Measurements from ENCODE around the gene WNT2. TPM values are rescaled to one million over a fixed set of nuclear protein-coding genes. Genes with fewer than 3 reads are reported as not detected.
A peak's percentile ranks its signal among the peaks of the same experiment; 100 is the strongest.

WNT2 gene
- total and polyA plus RNA-seq, 7 donors: 0.01 to 0.47 (median 0.03) TPM; not detected in 4

GRCh38 chr7:117338020-117338419 is 15.2 kb upstream of the WNT2 start:
- no peak for TF ChIP-seq CTCF (IDR thresholded peaks at IDR 0.05)
- no peaks in the 10 kb centered on the region for H3K4me1 ChIP-seq
- intact Hi-C loops (cut with DNase I): no loop called here
- no peaks in the 10 kb centered on the region for H3K36me3 ChIP-seq (ENCODE audit: insufficient read depth in 1 of 2, low read depth in 1 of 2)
- ATAC-seq (no peak), DNase-seq (no peak)
- H3K9me3 ChIP-seq: no peaks in the 10 kb centered on the region
- WGBS, 3 donors: 73 to 80% (median 76%) methylated on average over 1 of the region's 1 CpG
- no peak overlapping the region for H3K27ac ChIP-seq
- no peaks in the 10 kb centered on the region for H3K27me3 ChIP-seq (ENCODE audit: insufficient read depth in 3 of 3, low read length in 2 of 3)
- no peak overlapping the region for H3K4me3 ChIP-seq

GRCh38 chr7:117333168-117333567 is 10.3 kb upstream of the WNT2 start:
- intact Hi-C loops (cut with DNase I): no loop called here
- Histone ChIP-seq H3K4me1 (no peaks in the 10 kb centered on the region), H3K27ac (no peak overlapping the region), H3K36me3 (ENCODE audit: insufficient read depth in 1 of 2, low read depth in 1 of 2) (no peaks in the 10 kb centered on the region), H3K4me3 (no peak overlapping the region), H3K27me3 (ENCODE audit: insufficient read depth in 3 of 3, low read length in 2 of 3) (no peaks in the 10 kb centered on the region), H3K9me3 (no peaks in the 10 kb centered on the region)
- ATAC-seq (no peak), DNase-seq (no peak)
- no peak for TF ChIP-seq CTCF (IDR thresholded peaks at IDR 0.05)

GRCh38 chr7:117332031-117332430 is 9.2 kb upstream of the WNT2 start:
- ATAC-seq (no peak), DNase-seq (no peak)
- intact Hi-C loops (cut with DNase I): no loop called here
- Histone ChIP-seq H3K9me3 (no peaks in the 10 kb centered on the region), H3K36me3 (ENCODE audit: insufficient read depth in 1 of 2, low read depth in 1 of 2) (no peaks in the 10 kb centered on the region), H3K27me3 (ENCODE audit: insufficient read depth in 3 of 3, low read length in 2 of 3) (no peaks in the 10 kb centered on the region), H3K27ac (no peak overlapping the region), H3K4me1 (no peaks in the 10 kb centered on the region), H3K4me3 (no peak overlapping the region)
- TF ChIP-seq CTCF (IDR thresholded peaks at IDR 0.05): no peak

GRCh38 chr7:117325836-117326235 is 3.0 kb upstream of the WNT2 start:
- Histone ChIP-seq H3K9me3 (no peaks in the 10 kb centered on the region), H3K27ac (no peak overlapping the region), H3K36me3 (ENCODE audit: insufficient read depth in 1 of 2, low read depth in 1 of 2) (no peaks in the 10 kb centered on the region), H3K4me1 (peaks cover 3% of the 10 kb centered on the region), H3K4me3 (no peak overlapping the region), H3K27me3 (ENCODE audit: insufficient read depth in 3 of 3, low read length in 2 of 3) (peaks cover 5 to 40% (median 6%) of the 10 kb centered on the region in 3 donors)
- no peak for TF ChIP-seq CTCF (IDR thresholded peaks at IDR 0.05)
- WGBS, 3 donors: 84 to 95% (median 88%) methylated on average over 1 of the region's 1 CpG
- intact Hi-C loops (cut with DNase I): no loop called here
- ATAC-seq: no peak
- DNase-seq: no peak

GRCh38 chr7:117324960-117325359 is 2.1 kb upstream of the WNT2 start:
- no peak for ATAC-seq
- H3K27ac ChIP-seq: no peak overlapping the region
- intact Hi-C loops (cut with DNase I): no loop called here
- H3K36me3 ChIP-seq (ENCODE audit: insufficient read depth in 1 of 2, low read depth in 1 of 2): no peaks in the 10 kb centered on the region
- 49 to 62% (median 61%) methylated on average over 4 of the region's 4 CpGs for WGBS, 3 donors
- H3K9me3 ChIP-seq: no peaks in the 10 kb centered on the region
- no peak for TF ChIP-seq CTCF (IDR thresholded peaks at IDR 0.05)
- H3K4me1 ChIP-seq: peaks cover 3% of the 10 kb centered on the region
- H3K4me3 ChIP-seq: peak overlapping the region; percentile 58
- peaks cover 5 to 45% (median 9%) of the 10 kb centered on the region in 3 donors for H3K27me3 ChIP-seq (ENCODE audit: insufficient read depth in 3 of 3, low read length in 2 of 3)
- no peak for DNase-seq
